Heart left ventricle (tissue), 13 donors: ENCODE data around the gene KIF26A.

ENCODE experiments used
- CTCF ChIP-seq, 12 donors: fragments of 200-600 bp; sonication (generic) in 4 of 12; IDR thresholded peaks; one replicate each; pipeline versions ENCODE4 v1.5.0 to v1.8.0; 2018 to 2022; ENCODE audit warnings: antibody characterized with exemption in 12 of 12, mild to moderate bottlenecking in 5 of 12
- POLR2A ChIP-seq, 2 donors: fragments of 450-650 bp; IDR thresholded peaks; one replicate each; pipeline ENCODE4 v1.6.1; 2017; ENCODE audit warnings: antibody characterized with exemption in 2 of 2, mild to moderate bottlenecking in 2 of 2, moderate library complexity in 2 of 2
- donor health status: ischemic (EF 13 %, LVEDD 7.1; RV severe dilation, severe dysfunction).
- donor health status: DM: no; HTN: yes; CAD: no.
- donor health status: DM: no; HTN: no; CAD: no.
- donor health status: ischemic (EF 25% LVEDD 6.9; RV normal size, moderate dysfunction).
- donor health status: ischemic (EF 25% LVEDD 5.7; RV mildly dilated, moderate dysfunction).
- donor health status: ischemic (EF 35%, LVEDD 5.7; RV mildly dilated, moderate dysfunction).
- donor health status: nonischemic (EF 11% LVEDD 7.7; RV severe dilation, severe dysfunction).
- donor health status: DM: yes; HTN: yes; CAD: no.
- donor health status: PGD.
- donor health status: ischemic (EF 29% LVEDD 5.4; RV normal size, mild dysfunction).
- donor health status: nonischemic (EF 23%, LVEDD 6.1; RV moderate dilation, normal function).

- TF ChIP-seq CTCF (IDR thresholded peaks at IDR 0.05): no peak
- TF ChIP-seq POLR2A (IDR thresholded peaks at IDR 0.05): no peak
These were observed 42.1 kb upstream of the KIF26A start for GRCh38 chr14:104096318-104096717.
